SK-N-SH (cell line): Measurements from ENCODE around the gene SACM1L.

ENCODE experiments used
- CTCF ChIP-seq: fragments of 200-600 bp; sonication (generic); IDR thresholded peaks from 2 replicates; pipeline ENCODE4 v1.6.1; 2017; ENCODE audit warnings: antibody characterized with exemption, mild to moderate bottlenecking, moderate library complexity
- EP300 ChIP-seq, 2 experiments: IDR thresholded peaks; 2 replicates each; pipeline versions ENCODE4 v1.4.0 to v1.6.1; 2012; ENCODE audit warnings: borderline replicate concordance in 1 of 2, low read depth in 1 of 2, low read length in 1 of 2
- FOSL2 ChIP-seq: IDR thresholded peaks from 2 replicates; pipeline ENCODE4 v1.4.0; 2012; ENCODE audit warnings: low read depth, mild to moderate bottlenecking, moderate library complexity, borderline replicate concordance
- FOXM1 ChIP-seq: IDR thresholded peaks from 2 replicates; pipeline ENCODE4 v1.4.0; 2012; ENCODE audit warnings: low read depth, mild to moderate bottlenecking
- GATA2 ChIP-seq: sonication (generic); formaldehyde crosslinking; IDR thresholded peaks from 2 replicates; pipeline ENCODE4 v1.5.0; 2020; ENCODE audit warnings: mild to moderate bottlenecking, missing genetic modification reagents
- MAX ChIP-seq: IDR thresholded peaks from 2 replicates; pipeline ENCODE4 v1.4.0; 2012; ENCODE audit warnings: low read depth
- RCOR1 ChIP-seq: fragments of 150-350 bp; IDR thresholded peaks from 2 replicates; pipeline ENCODE4 v1.6.1; 2017; ENCODE audit warnings: antibody characterized with exemption, low read length
- REST ChIP-seq: IDR thresholded peaks from 2 replicates; pipeline ENCODE4 v1.6.1; 2012; ENCODE audit warnings: mild to moderate bottlenecking, low read depth, low read length, moderate library complexity
- USF1 ChIP-seq: IDR thresholded peaks from 2 replicates; pipeline ENCODE4 v1.4.0; 2012; ENCODE audit warnings: low read depth, borderline replicate concordance
- USF2 ChIP-seq: fragments of 150-350 bp; IDR thresholded peaks from 2 replicates; pipeline ENCODE4 v1.6.1; 2017; ENCODE audit warnings: antibody characterized with exemption, low read length, low read depth, borderline replicate concordance
- YY1 ChIP-seq: IDR thresholded peaks from 2 replicates; pipeline ENCODE4 v1.4.0; 2012; ENCODE audit warnings: low read depth, mild to moderate bottlenecking
- TF ChIP-seq, protein P1 (sequence below): IDR thresholded peaks from 2 replicates; pipeline ENCODE4 v1.4.0; 2012; ENCODE audit warnings: low read depth, borderline replicate concordance

DNA sequence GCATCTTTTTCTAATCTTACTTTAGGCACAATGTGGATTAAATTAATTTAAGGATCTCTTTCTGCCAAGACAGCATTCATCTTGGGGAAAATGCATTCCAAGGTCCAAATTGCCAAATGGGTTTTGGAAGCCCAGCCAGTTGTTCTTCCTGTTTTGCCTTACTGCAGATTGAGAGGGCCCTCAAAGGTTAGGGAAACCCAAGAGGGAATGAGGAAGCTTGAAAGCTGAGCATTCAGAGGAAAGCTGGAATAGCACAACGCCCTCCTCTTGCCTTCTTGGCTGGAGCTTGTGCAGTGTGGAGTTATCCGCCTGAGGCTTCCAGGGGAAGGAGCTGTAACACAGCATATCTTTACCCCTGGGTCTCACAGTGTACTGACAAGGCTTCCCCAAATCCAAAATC is 18.2 kb upstream of the SACM1L start:
- TF ChIP-seq USF2, result no peak
- TF ChIP-seq MAX, result no peak
- no peak for TF ChIP-seq EP300 (IDR thresholded peaks at IDR 0.05; ENCODE audit: borderline replicate concordance in 1 of 2, low read depth in 1 of 2, low read length in 1 of 2)
- TF ChIP-seq FOXM1, result no peak
- no peak for TF ChIP-seq REST
- no peak for TF ChIP-seq CTCF
- TF ChIP-seq, protein P1, sequence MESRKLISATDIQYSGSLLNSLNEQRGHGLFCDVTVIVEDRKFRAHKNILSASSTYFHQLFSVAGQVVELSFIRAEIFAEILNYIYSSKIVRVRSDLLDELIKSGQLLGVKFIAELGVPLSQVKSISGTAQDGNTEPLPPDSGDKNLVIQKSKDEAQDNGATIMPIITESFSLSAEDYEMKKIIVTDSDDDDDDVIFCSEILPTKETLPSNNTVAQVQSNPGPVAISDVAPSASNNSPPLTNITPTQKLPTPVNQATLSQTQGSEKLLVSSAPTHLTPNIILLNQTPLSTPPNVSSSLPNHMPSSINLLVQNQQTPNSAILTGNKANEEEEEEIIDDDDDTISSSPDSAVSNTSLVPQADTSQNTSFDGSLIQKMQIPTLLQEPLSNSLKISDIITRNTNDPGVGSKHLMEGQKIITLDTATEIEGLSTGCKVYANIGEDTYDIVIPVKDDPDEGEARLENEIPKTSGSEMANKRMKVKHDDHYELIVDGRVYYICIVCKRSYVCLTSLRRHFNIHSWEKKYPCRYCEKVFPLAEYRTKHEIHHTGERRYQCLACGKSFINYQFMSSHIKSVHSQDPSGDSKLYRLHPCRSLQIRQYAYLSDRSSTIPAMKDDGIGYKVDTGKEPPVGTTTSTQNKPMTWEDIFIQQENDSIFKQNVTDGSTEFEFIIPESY, result no peak
- TF ChIP-seq FOSL2, result no peak
- no peak for TF ChIP-seq YY1
- TF ChIP-seq USF1, result no peak
- TF ChIP-seq GATA2 (CRISPR knock-in tag), result no peak
- TF ChIP-seq RCOR1, result no peak
